ENCODE results near the gene RPAP2.
"Not testable (repeated sequence)": the region's sequence is repeated elsewhere in the genome, so short reads cannot be mapped to it uniquely, and the experiment has no call there.

The RPAP2 gene

DNA sequence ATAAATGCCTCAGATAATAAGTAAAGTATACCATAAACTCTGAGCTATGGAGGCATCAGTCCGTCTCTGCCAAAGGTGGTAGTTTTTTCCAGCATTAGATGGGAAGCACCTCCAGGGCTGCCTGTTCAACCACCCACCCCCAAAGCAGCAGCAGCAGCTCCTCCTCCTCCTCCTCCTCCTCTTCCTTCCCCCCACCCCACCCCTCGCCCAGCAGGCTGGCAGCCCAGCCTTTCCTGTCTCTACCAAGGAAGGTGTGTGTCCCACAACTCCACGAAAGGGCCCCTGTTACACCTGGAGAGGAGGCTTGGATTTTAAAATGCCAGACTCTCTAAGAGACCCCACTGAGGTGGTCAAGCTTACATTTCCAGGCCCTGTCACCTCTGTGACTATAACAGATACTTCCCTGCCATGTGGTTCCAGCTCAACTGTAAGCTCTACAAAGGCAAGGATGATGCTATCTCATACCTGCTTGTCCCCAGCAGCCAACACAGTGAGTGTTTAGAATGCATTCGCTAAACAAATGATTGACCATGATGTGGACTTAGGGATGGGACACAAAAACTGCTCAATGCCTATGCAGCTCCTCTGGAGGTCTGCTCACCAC, 111.2 kb downstream of the RPAP2 start:
- no peak for TF ChIP-seq CTCF (IDR thresholded peaks at IDR 0.05; ENCODE audit: insufficient read depth, low read depth, low read length, missing control alignments)
- no peak overlapping the region for H3K4me3 ChIP-seq (ENCODE audit: low read depth, low read length)

DNA sequence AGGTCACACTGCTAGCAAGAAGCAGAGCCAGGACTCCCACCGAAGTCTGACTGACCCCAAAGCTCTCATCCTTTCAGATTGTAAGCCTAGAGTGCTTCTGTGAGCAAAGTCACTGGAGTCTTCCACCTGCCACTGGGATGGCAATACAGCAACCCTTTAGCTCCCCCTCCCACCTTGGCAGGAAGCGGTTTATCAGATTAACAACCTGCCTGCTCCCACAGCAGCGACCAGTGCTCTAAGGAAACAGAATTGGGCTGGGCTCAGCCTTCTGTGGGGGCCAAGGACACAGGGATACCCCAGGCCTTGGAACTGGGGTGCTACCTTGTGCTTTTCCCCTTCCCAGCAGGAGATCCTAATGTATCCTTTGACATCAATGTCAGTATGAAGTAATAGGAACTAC, 111.8 kb downstream of the RPAP2 start:
- no peak for DNase-seq (ENCODE audit: low read depth)
- H3K4me3 ChIP-seq (ENCODE audit: low read depth, low read length), result no peak overlapping the region
- no peak for TF ChIP-seq CTCF (IDR thresholded peaks at IDR 0.05; ENCODE audit: insufficient read depth, low read depth, low read length, missing control alignments)

More for the DNA sequence above, 111.2 kb downstream of the RPAP2 start:
- no peak for DNase-seq (ENCODE audit: low read depth)

GRCh38 chr1:92411511-92411910, 112.7 kb downstream of the RPAP2 start:
- DNase-seq (ENCODE audit: low read depth), result no peak
- no peak overlapping the region for H3K4me3 ChIP-seq (ENCODE audit: low read depth, low read length)
- TF ChIP-seq CTCF (IDR thresholded peaks at IDR 0.05; ENCODE audit: insufficient read depth, low read depth, low read length, missing control alignments), result no peak

GRCh38 chr1:92419642-92420041, 120.8 kb downstream of the RPAP2 start:
- no peak for TF ChIP-seq CTCF (IDR thresholded peaks at IDR 0.05; ENCODE audit: insufficient read depth, low read depth, low read length, missing control alignments)
- no peak overlapping the region for H3K4me3 ChIP-seq (ENCODE audit: low read depth, low read length)
- no peak for DNase-seq (ENCODE audit: low read depth)

GRCh38 chr1:92424381-92424780, 125.5 kb downstream of the RPAP2 start:
- no peak for TF ChIP-seq CTCF (IDR thresholded peaks at IDR 0.05; ENCODE audit: insufficient read depth, low read depth, low read length, missing control alignments)
- DNase-seq (ENCODE audit: low read depth), result no peak
- H3K4me3 ChIP-seq (ENCODE audit: low read depth, low read length), result no peak overlapping the region

- no peak for DNase-seq (ENCODE audit: low read depth)
- H3K4me3 ChIP-seq (ENCODE audit: low read depth, low read length), result no peak overlapping the region
- no peak for TF ChIP-seq CTCF (IDR thresholded peaks at IDR 0.05; ENCODE audit: insufficient read depth, low read depth, low read length, missing control alignments)
Measured at GRCh38 chr1:92425617-92426016, 126.8 kb downstream of the RPAP2 start.

- no peak for TF ChIP-seq CTCF (IDR thresholded peaks at IDR 0.05; ENCODE audit: insufficient read depth, low read depth, low read length, missing control alignments)
- no peak overlapping the region for H3K4me3 ChIP-seq (ENCODE audit: low read depth, low read length)
- no peak for DNase-seq (ENCODE audit: low read depth)
Measured at GRCh38 chr1:92430030-92430429, 131.2 kb downstream of the RPAP2 start.

DNA sequence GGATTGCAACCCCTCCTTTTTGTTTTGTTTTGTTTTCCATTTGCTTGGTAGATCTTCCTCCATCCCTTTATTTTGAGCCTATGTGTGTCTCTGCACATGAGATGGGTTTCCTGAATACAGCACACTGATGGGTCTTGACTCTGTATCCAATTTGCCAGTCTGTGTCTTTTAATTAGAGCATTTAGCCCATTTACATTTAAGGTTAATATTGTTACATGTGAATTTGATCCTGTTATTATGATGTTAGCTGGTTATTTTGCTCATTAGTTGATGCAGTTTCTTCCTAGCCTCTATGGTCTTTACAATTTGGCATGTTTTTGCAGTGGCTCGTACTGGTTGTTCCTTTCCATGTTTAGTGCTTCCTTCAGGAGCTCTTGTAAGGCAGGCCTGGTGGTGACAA, 135.7 kb downstream of the RPAP2 start:
- H3K4me3 ChIP-seq (ENCODE audit: low read depth, low read length); DNase-seq (ENCODE audit: low read depth): not testable (repeated sequence)

Data from GM12865 (cell line).